Suprapubic skin (tissue), 4 donors: ENCODE measurements around the gene KIAA1671.

Experiments
- CTCF ChIP-seq, 2 donors: fragments of 200-600 bp in 1 of 2; fragments of 450-650 bp in 1 of 2; sonication (generic) in 1 of 2; IDR thresholded peaks; one replicate each; pipeline ENCODE4 v1.5.1; 2016 to 2019; ENCODE audit warnings: antibody characterized with exemption in 2 of 2, mild to moderate bottlenecking in 1 of 2, moderate library complexity in 1 of 2
- EP300 ChIP-seq: sonication (generic); formaldehyde crosslinking; IDR thresholded peaks from one replicate; pipeline ENCODE4 v1.6.1; 2017; ENCODE audit warnings: antibody characterized with exemption
- POLR2A ChIP-seq, 2 donors: fragments of 450-650 bp; IDR thresholded peaks; one replicate each; pipeline ENCODE4 v1.6.1; 2017; ENCODE audit warnings: antibody characterized with exemption in 2 of 2, mild to moderate bottlenecking in 2 of 2, moderate library complexity in 2 of 2
- POLR2AphosphoS5 ChIP-seq, 3 donors: sonication (generic); formaldehyde crosslinking; IDR thresholded peaks; one replicate each; pipeline ENCODE4 v1.6.1; 2017; ENCODE audit warnings: antibody characterized with exemption in 3 of 3

- TF ChIP-seq EP300 = no peak
- TF ChIP-seq CTCF (IDR thresholded peaks at IDR 0.05) = no peak
- no peak for TF ChIP-seq POLR2AphosphoS5 (IDR thresholded peaks at IDR 0.05)
- TF ChIP-seq POLR2A (IDR thresholded peaks at IDR 0.05) = no peak
These were observed 216.9 kb downstream of the KIAA1671 start for GRCh38 chr22:25169278-25170031.
